ENCODE measurements around the gene TMEM273.

The TMEM273 gene

GRCh38 chr10:49164559-49165188, 23.5 kb downstream of the TMEM273 start:
- DNase-seq (ENCODE audit: low read depth, low spot score), result no peak

GRCh38 chr10:49163741-49164140, 24.4 kb downstream of the TMEM273 start:
- DNase-seq (ENCODE audit: low read depth, low spot score), result no peak

DNA sequence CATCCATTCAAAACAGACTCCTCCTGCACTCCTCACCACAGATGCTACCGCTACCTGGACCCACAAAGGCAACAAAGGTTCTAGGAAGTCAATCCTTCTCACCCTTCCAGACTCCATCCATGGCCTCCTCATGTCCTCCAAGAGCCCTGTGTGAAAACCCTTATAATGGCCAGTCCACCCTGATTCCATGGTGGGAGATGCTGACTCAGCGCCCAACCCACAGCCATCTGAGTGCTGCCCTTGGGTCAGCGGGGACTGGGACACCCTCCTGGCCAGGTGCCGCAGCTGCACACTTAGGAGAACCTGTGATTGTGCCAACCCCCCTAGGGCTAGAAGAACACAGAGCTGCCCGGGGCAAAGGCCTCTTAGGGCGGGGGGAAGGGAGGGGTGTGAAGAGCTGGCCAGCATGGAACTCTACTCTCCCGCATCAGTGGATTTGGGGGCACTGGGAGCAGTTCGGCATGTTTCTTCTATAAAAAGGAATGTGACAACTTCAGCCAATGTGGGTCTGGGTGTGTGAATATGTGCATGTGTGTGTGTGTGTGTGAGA, 25.4 kb downstream of the TMEM273 start:
- no peak for DNase-seq (ENCODE audit: low read depth, low spot score)

- no peak for DNase-seq (ENCODE audit: low read depth, low spot score)
These were observed 26.1 kb downstream of the TMEM273 start for GRCh38 chr10:49162063-49162462.

DNA sequence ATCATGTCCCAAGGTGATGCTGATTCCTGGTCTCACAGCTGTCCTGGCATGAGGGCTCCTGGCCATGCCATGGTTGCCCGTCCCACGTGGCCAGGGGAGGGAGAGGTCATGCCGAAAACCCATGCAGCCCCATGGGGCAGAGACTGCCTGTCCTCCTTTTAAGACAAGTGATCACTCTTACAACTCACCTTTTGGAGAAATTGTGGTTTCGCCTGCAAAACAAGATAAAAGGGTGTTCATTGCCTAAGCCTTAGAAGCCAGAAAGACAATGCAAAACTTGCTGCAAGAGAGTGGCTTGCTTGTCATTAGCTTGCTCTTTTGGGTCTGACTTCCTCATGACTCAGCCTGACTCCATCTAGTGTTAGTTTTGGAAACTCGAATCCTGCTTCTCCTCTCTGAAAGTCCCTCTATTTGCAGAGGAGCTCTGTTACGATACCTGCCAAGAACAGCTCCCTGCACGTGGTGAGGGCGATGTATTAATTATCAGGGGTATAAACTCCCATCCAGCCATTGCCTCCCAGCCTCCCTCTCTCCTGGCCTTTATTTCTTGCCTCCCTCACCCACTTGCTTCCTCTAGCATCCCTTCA, 26.7 kb downstream of the TMEM273 start:
- DNase-seq (ENCODE audit: low read depth, low spot score), result no peak

DNA sequence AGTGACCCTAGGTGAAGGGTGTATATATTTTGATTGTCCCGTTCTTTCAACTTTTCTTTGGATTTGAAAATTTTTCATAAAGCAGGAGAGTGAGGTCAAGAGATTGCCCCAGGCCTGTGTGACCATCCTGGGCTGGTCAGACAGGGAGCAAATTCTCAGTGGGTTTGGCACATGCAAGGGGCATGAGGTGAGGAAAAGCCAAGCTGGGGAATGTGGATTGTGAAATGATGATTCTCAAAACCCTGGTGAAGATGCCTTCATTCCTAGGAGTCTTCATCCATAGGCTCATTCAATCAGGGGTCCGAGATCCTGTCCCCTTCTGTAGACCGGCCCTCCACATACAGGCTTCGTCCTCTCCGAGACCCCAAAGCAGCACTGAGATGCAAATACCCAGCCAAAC, 27.4 kb downstream of the TMEM273 start:
- no peak for DNase-seq (ENCODE audit: low read depth, low spot score)

GRCh38 chr10:49160110-49160509, 28.1 kb downstream of the TMEM273 start:
- DNase-seq (ENCODE audit: low read depth, low spot score), result no peak

GRCh38 chr10:49158915-49159314, 29.3 kb downstream of the TMEM273 start:
- no peak for DNase-seq (ENCODE audit: low read depth, low spot score)

GRCh38 chr10:49158404-49158803, 29.8 kb downstream of the TMEM273 start:
- DNase-seq (ENCODE audit: low read depth, low spot score), result no peak

GRCh38 chr10:49157229-49157628, 31.0 kb downstream of the TMEM273 start:
- no peak for DNase-seq (ENCODE audit: low read depth, low spot score)

DNA sequence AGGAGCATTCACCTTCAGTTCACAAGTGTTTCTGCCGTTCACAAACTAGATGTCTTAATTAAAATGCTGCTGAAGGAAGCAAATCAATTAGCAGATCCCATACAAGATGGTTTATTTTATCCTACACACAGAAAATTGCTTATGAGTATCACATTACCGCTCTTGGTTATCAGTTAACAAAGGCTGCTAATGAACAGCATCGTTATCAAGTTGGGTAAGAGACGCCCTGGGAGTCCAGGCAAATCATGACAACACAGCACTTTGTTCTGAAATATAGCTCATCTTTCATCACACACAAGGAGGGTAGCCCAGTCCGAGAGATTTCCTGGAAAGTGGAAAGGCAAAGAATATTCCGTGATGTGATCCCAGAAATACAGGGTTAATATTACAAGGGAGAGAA, 33.5 kb downstream of the TMEM273 start:
- no peak for DNase-seq (ENCODE audit: low read depth, low spot score)

DNA sequence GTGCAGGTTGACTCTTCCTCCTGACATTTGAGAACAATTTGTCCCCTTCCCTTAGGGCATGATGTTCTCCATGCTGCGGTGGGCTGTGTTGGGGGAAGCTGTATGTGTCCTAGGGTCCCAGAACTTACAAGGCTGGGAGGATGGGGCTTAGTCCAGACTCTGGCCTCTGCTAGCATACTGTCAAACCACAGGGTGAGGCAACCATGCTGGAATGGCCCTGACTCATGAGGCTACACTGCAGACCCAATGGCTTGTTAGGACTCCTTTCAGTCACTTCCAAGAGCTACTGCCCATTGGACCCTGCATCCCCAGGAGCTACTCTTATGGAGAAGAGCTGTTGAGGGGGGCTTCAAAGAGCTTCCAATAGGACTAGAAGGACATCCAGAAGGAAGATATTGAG, 34.2 kb downstream of the TMEM273 start:
- no peak for DNase-seq (ENCODE audit: low read depth, low spot score)

GRCh38 chr10:49153115-49153514, 35.1 kb downstream of the TMEM273 start:
- DNase-seq (ENCODE audit: low read depth, low spot score), result no peak

DNA sequence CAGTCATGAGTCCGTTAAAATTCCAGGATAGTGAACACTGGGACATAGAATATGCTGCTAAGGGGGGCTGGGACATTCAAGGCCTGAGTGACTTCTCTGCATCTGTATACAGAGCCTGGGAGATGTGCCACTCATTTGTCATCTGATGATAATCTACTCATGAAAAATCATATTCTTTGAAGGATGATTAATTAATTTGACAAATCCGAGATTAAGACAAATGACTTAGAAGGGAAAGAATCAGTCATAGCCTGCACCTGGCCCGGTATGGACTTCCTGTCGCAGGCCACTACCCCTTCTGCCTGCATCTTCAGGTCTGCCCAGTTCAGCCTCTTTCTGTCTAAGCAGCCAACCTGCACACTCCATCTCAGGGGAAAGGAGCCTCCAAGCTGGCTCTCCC, 35.5 kb downstream of the TMEM273 start:
- no peak for DNase-seq (ENCODE audit: low read depth, low spot score)

- no peak for DNase-seq (ENCODE audit: low read depth, low spot score)
These were observed 36.2 kb downstream of the TMEM273 start for GRCh38 chr10:49152037-49152436.

DNA sequence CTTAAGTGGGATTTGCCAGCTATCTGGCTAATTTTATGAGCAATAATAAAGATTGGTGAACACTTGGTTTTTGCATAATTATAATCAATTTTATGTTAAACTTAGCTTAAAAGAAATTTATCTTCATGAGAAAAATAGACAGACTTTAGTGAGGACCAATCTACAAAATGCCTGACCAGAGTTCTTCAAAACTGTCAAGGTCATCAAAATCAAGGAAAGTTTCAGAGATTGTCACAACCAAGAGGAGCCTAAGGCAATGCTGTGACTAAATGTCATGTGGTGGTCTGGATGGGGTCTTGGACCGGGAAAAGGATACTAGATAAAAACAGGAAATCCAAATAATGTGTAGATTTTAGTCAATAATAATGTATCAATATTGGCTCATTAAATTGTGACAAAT, 36.7 kb downstream of the TMEM273 start:
- DNase-seq (ENCODE audit: low read depth, low spot score), result no peak

DNA sequence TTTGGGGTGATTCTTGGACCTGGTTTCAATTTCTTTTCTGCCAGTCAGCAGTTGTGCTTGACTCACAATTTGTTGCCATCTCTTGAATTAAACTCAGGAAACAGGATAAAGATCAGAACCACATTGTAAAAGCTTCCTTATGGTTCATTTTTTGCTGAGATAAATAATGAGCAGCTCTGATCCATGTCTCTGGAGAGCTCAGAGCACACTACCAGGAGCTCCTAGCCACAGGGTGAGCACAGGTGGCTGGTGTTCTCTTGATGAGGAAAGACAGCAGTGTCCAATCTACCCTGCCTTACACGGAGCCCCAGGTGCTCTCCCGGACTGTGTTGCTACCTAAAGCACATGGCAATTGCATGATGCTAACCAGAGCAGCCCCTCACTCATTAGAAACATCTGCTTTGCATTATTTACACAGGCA, 37.2 kb downstream of the TMEM273 start:
- DNase-seq (ENCODE audit: low read depth, low spot score), result no peak

GRCh38 chr10:49150426-49150825, 37.8 kb downstream of the TMEM273 start:
- no peak for DNase-seq (ENCODE audit: low read depth, low spot score)

GRCh38 chr10:49149881-49150280, 38.3 kb downstream of the TMEM273 start:
- no peak for DNase-seq (ENCODE audit: low read depth, low spot score)

GRCh38 chr10:49144058-49144720, 44.0 kb downstream of the TMEM273 start:
- DNase-seq (ENCODE audit: low read depth, low spot score), result no peak

GRCh38 chr10:49143249-49143648, 44.9 kb downstream of the TMEM273 start:
- DNase-seq (ENCODE audit: low read depth, low spot score), result no peak

DNA sequence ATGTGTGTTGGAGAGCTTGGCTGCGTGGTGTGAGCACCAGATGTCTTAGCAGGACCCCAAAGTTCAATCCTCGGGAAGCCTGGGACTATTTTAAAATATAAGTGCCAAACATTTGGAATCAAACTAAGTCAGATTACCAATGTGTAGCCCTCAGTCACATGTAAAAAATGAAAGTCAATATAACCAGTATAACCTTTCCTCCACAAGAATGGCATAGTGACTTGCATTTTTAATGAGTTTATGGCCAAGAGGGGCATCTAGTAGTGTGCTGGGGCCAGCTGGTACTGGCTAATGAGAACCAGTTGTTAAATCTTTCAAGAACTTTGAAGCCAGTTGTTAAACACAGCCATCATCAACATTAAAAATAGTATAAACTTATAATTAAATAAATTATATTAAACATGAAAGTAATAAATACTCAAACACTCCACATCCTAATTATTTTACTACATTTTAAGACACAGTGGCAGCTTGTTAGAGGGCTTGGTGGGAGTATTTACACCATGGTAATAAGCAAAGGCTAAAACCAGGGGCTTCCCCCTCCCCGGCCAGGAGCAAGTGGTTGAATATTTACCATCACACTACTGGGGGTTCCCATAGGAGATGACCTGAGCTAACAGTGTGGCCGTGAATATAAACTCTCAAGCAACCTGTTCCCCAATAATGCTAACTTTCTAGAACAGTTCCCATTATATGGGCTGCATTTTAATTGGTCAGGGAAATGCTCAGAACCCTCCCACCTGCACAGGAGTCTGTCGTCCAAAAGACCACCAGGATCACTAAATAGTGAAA, 46.5 kb downstream of the TMEM273 start:
- no peak for DNase-seq (ENCODE audit: low read depth, low spot score)

Measured in brain pericyte (primary cell).